ENCODE results near the gene MAP2K1. TPM values are rescaled to one million over a fixed set of nuclear protein-coding genes. Genes with fewer than 3 reads are reported as not detected.

The MAP2K1 gene
- total and polyA plus RNA-seq, 4 donors = 14.3 to 30.2 (median 24.4) TPM

DNA sequence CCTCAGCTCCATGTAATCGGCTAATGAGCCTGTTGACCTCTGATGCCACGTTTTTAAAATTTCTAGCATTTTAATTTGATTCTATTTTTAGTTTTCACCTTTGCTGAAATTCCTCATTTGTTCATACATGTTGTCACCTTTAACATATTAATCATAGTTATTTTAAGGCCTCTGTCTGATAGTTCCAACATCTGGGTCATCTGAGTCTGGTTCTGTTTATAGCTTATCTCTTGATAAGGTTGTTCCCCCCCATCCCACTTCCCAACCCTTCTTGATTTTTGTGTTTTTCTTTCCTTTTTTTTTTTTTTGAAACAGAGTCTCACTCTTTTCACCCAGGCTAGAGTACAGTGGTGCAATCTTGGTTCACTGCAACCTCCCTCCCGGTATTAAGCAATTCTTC is 36.4 kb downstream of the MAP2K1 start:
- no peak overlapping the region for H3K27ac ChIP-seq (ENCODE audit: low read depth in 1 of 2, low read length in 2 of 2)
- H3K4me1 ChIP-seq (ENCODE audit: control insufficient read depth in 4 of 4, insufficient read depth in 4 of 4, low read length in 3 of 4) = peaks cover 0 to under 1% (median 0%) of the 10 kb centered on the region in 4 donors
- DNase-seq (ENCODE audit: low spot score) = no peak
- 84% methylated on average over 3 of the region's 3 CpGs for WGBS
- H3K27me3 ChIP-seq (ENCODE audit: control insufficient read depth in 4 of 4, insufficient read depth in 4 of 4, low read length in 3 of 4) = no peaks in the 10 kb centered on the region
- H3K9ac ChIP-seq (ENCODE audit: low read depth in 1 of 2, low read length in 2 of 2) = no peak overlapping the region
- H3K4me3 ChIP-seq (ENCODE audit: low read depth in 1 of 3, low read length in 3 of 3) = no peak overlapping the region
- no peaks in the 10 kb centered on the region for H3K9me3 ChIP-seq (ENCODE audit: control insufficient read depth in 4 of 4, low read length in 3 of 4)
- H3K36me3 ChIP-seq (ENCODE audit: control insufficient read depth in 4 of 4, insufficient read depth in 3 of 4, low read depth in 1 of 4, low read length in 3 of 4) = no peaks in the 10 kb centered on the region
- TF ChIP-seq JUND (IDR thresholded peaks at IDR 0.05) = no peak
- no peak for TF ChIP-seq RAD21 (IDR thresholded peaks at IDR 0.05)
- TF ChIP-seq, protein P1, sequence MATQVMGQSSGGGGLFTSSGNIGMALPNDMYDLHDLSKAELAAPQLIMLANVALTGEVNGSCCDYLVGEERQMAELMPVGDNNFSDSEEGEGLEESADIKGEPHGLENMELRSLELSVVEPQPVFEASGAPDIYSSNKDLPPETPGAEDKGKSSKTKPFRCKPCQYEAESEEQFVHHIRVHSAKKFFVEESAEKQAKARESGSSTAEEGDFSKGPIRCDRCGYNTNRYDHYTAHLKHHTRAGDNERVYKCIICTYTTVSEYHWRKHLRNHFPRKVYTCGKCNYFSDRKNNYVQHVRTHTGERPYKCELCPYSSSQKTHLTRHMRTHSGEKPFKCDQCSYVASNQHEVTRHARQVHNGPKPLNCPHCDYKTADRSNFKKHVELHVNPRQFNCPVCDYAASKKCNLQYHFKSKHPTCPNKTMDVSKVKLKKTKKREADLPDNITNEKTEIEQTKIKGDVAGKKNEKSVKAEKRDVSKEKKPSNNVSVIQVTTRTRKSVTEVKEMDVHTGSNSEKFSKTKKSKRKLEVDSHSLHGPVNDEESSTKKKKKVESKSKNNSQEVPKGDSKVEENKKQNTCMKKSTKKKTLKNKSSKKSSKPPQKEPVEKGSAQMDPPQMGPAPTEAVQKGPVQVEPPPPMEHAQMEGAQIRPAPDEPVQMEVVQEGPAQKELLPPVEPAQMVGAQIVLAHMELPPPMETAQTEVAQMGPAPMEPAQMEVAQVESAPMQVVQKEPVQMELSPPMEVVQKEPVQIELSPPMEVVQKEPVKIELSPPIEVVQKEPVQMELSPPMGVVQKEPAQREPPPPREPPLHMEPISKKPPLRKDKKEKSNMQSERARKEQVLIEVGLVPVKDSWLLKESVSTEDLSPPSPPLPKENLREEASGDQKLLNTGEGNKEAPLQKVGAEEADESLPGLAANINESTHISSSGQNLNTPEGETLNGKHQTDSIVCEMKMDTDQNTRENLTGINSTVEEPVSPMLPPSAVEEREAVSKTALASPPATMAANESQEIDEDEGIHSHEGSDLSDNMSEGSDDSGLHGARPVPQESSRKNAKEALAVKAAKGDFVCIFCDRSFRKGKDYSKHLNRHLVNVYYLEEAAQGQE (IDR thresholded peaks at IDR 0.05) = no peak
- TF ChIP-seq FOXA2 (IDR thresholded peaks at IDR 0.05) = no peak
- no peak for TF ChIP-seq HNF4G (IDR thresholded peaks at IDR 0.05)
- no peak for TF ChIP-seq NR2F2 (IDR thresholded peaks at IDR 0.05)
- TF ChIP-seq, protein P2, sequence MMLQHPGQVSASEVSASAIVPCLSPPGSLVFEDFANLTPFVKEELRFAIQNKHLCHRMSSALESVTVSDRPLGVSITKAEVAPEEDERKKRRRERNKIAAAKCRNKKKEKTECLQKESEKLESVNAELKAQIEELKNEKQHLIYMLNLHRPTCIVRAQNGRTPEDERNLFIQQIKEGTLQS (IDR thresholded peaks at IDR 0.05) = no peak

DNA sequence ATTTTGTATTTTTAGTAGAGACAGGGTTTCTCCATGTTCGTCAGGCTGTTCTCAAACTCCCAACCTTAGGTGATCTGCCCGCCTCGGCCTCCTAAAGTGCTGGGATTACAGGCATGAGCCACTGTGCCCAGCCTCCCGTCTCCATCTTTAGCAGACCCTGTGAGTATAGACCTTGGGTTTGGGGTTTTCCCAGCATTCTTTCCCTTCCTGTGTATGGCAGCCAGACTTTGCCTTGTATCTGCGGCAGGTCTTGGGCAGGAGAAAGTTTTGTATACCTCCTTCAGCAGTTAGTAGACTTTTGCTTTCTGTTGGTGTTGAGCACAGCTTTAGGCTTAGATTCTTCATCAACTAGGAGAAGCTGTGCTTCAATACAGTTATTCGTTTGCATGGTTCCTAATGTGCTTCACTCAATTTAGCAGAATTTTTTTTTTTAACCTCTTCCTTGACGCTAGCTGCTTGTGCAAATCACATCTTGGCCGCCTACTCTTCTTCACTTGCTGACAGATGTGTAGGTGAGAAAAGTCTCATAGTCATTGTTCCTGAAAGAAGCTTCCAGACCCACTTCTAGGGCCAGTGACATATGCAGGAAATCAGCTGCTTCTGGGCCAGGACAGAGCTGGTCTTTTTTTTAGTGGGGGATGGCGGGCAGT is 38.4 kb downstream of the MAP2K1 start:
- no peak for TF ChIP-seq EGR1 (IDR thresholded peaks at IDR 0.05; ENCODE audit: low read depth in 2 of 2)
- no peak for TF ChIP-seq JUND (IDR thresholded peaks at IDR 0.05)
- no peak for TF ChIP-seq TAF1 (conservative IDR thresholded peaks at IDR 0.05)
- no peak for TF ChIP-seq GABPA (IDR thresholded peaks at IDR 0.05 in 1 of 2, conservative IDR thresholded peaks at IDR 0.05 in 1 of 2)
- no peak for TF ChIP-seq HNF4A (conservative IDR thresholded peaks at IDR 0.05)
- TF ChIP-seq NR2F2 (IDR thresholded peaks at IDR 0.05) = no peak
- TF ChIP-seq, protein P3, sequence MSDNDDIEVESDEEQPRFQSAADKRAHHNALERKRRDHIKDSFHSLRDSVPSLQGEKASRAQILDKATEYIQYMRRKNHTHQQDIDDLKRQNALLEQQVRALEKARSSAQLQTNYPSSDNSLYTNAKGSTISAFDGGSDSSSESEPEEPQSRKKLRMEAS (IDR thresholded peaks at IDR 0.05) = no peak
- no peak for TF ChIP-seq SP1 (IDR thresholded peaks at IDR 0.05)
- no peak for TF ChIP-seq FOXA2 (IDR thresholded peaks at IDR 0.05)
- TF ChIP-seq, protein P2 (IDR thresholded peaks at IDR 0.05) = no peak
- TF ChIP-seq RAD21 (IDR thresholded peaks at IDR 0.05) = no peak
- TF ChIP-seq YY1 (IDR thresholded peaks at IDR 0.05) = no peak
- TF ChIP-seq FOXA1 (IDR thresholded peaks at IDR 0.05) = no peak
- no peak for TF ChIP-seq HNF4G (IDR thresholded peaks at IDR 0.05)
- TF ChIP-seq, protein P4, sequence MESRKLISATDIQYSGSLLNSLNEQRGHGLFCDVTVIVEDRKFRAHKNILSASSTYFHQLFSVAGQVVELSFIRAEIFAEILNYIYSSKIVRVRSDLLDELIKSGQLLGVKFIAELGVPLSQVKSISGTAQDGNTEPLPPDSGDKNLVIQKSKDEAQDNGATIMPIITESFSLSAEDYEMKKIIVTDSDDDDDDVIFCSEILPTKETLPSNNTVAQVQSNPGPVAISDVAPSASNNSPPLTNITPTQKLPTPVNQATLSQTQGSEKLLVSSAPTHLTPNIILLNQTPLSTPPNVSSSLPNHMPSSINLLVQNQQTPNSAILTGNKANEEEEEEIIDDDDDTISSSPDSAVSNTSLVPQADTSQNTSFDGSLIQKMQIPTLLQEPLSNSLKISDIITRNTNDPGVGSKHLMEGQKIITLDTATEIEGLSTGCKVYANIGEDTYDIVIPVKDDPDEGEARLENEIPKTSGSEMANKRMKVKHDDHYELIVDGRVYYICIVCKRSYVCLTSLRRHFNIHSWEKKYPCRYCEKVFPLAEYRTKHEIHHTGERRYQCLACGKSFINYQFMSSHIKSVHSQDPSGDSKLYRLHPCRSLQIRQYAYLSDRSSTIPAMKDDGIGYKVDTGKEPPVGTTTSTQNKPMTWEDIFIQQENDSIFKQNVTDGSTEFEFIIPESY (IDR thresholded peaks at IDR 0.05) = no peak
- no peak for TF ChIP-seq RXRA (IDR thresholded peaks at IDR 0.05)
- H3K9ac ChIP-seq (ENCODE audit: low read depth in 1 of 2, low read length in 2 of 2) = no peak overlapping the region
- 95% methylated on average over 9 of the region's 9 CpGs for WGBS
- H3K4me1 ChIP-seq (ENCODE audit: control insufficient read depth in 4 of 4, insufficient read depth in 4 of 4, low read length in 3 of 4) = no peaks in the 10 kb centered on the region
- H3K27ac ChIP-seq (ENCODE audit: low read depth in 1 of 2, low read length in 2 of 2) = no peak overlapping the region
- H3K9me3 ChIP-seq (ENCODE audit: control insufficient read depth in 4 of 4, low read length in 3 of 4) = no peaks in the 10 kb centered on the region
- no peak for DNase-seq (ENCODE audit: low spot score)
- H3K4me3 ChIP-seq (ENCODE audit: low read depth in 1 of 3, low read length in 3 of 3) = no peak overlapping the region
- no peaks in the 10 kb centered on the region for H3K27me3 ChIP-seq (ENCODE audit: control insufficient read depth in 4 of 4, insufficient read depth in 4 of 4, low read length in 3 of 4)
- no peaks in the 10 kb centered on the region for H3K36me3 ChIP-seq (ENCODE audit: control insufficient read depth in 4 of 4, insufficient read depth in 3 of 4, low read depth in 1 of 4, low read length in 3 of 4)

Data from liver (tissue), 9 donors.